Sciatic nerve (tissue), 2 donors: Measurements from ENCODE around the gene CDIP1. TPM values are rescaled to one million over a fixed set of nuclear protein-coding genes. Genes with fewer than 3 reads are reported as not detected.

Experiments used
- ATAC-seq: fragments of 200-7000 bp; cut with Tn5 transposase; one replicate; pipeline ENCODE4 v1.9.1; 2020; ENCODE audit warnings: mild to moderate bottlenecking, moderate library complexity
- DNase-seq: peaks from one replicate; pipeline ENCODE4 v3.0.0-alpha.2; 2020; ENCODE audit warnings: low spot score
- intact Hi-C: fragments of 100-400 bp; cut with DNase I; formaldehyde crosslinking; loops from one replicate; pipeline ENCODE4 v1.14.2; 2022
- total RNA-seq: library from RNA; stranded (reverse); fragmentation: NEBNext Ultra II Directional; extraction: Animal tissue kit (Norgen Biotek cat#: 25700); gene quantifications from one replicate; pipeline ENCODE4 v1.2.1, GENCODE V29; 2021
- donor health status: DM: no; HTN: no; CAD: no.
- donor health status: DM: no; HTN: no; CAD: no.

CDIP1 gene
- total RNA-seq, 1 donor from 2014 or later = 40.6 TPM

GRCh38 chr16:4468972-4469371, 69.6 kb downstream of the CDIP1 start:
- no peak for DNase-seq
- no peak for ATAC-seq
- intact Hi-C loops = no loop called here

- no peak for ATAC-seq
- intact Hi-C loops = no loop called here
- no peak for DNase-seq
Observed at GRCh38 chr16:4467916-4468315, 70.7 kb downstream of the CDIP1 start.

GRCh38 chr16:4465977-4466779, 72.4 kb downstream of the CDIP1 start:
- intact Hi-C loops = no loop called here
- ATAC-seq (peak; percentile 40), DNase-seq (no peak)

- DNase-seq (no peak), ATAC-seq (no peak)
- intact Hi-C loops = no loop called here
Observed at GRCh38 chr16:4463522-4464163, 74.9 kb downstream of the CDIP1 start.

- intact Hi-C loops = no loop called here
- no peak for ATAC-seq
- DNase-seq = no peak
Observed at GRCh38 chr16:4461250-4462085, 77.1 kb downstream of the CDIP1 start.

- DNase-seq = no peak
- ATAC-seq = no peak
- intact Hi-C loops = no loop called here
Observed at GRCh38 chr16:4460936-4461249, 77.7 kb downstream of the CDIP1 start.

Other genes with a start within 250 kb of the CDIP1 start
- 39.4 TPM for gene GLIS2, start 222.7 kb downstream of the CDIP1 start, total RNA-seq
- 37.8 TPM for gene PAM16, start 187.5 kb downstream of the CDIP1 start, total RNA-seq
- gene VASN, start 166.9 kb downstream of the CDIP1 start, total RNA-seq = 38.4 TPM
- 51.5 TPM for gene CORO7, start 122.2 kb downstream of the CDIP1 start, total RNA-seq
- gene DNAJA3, start 112.9 kb downstream of the CDIP1 start, total RNA-seq = 27.8 TPM
- 32.8 TPM for gene NMRAL1, start 64.1 kb downstream of the CDIP1 start, total RNA-seq
- 26.3 TPM for gene HMOX2, start 62.4 kb downstream of the CDIP1 start, total RNA-seq
- 0.22 TPM for gene C16orf96, start 17.6 kb upstream of the CDIP1 start, total RNA-seq
- 30.8 TPM for gene UBALD1, start 76.1 kb upstream of the CDIP1 start, total RNA-seq
- 75.3 TPM for gene MGRN1, start 86.1 kb upstream of the CDIP1 start, total RNA-seq
- gene NUDT16L1, start 154.8 kb upstream of the CDIP1 start, total RNA-seq = 21.3 TPM
- 34.4 TPM for gene ANKS3, start 195.5 kb upstream of the CDIP1 start, total RNA-seq
- 0.31 TPM for gene DNAAF8, start 195.8 kb upstream of the CDIP1 start, total RNA-seq
- 21.5 TPM for gene ZNF500, start 228.4 kb upstream of the CDIP1 start, total RNA-seq
- gene SEPTIN12, start 249.6 kb upstream of the CDIP1 start, total RNA-seq = not detected